ENCODE results near the gene BEAN1. TPM values are rescaled to one million over a fixed set of nuclear protein-coding genes. Genes with fewer than 3 reads are reported as not detected.

BEAN1 gene
- total RNA-seq, 1 donor from 2014 or later = 0.87 TPM

DNA sequence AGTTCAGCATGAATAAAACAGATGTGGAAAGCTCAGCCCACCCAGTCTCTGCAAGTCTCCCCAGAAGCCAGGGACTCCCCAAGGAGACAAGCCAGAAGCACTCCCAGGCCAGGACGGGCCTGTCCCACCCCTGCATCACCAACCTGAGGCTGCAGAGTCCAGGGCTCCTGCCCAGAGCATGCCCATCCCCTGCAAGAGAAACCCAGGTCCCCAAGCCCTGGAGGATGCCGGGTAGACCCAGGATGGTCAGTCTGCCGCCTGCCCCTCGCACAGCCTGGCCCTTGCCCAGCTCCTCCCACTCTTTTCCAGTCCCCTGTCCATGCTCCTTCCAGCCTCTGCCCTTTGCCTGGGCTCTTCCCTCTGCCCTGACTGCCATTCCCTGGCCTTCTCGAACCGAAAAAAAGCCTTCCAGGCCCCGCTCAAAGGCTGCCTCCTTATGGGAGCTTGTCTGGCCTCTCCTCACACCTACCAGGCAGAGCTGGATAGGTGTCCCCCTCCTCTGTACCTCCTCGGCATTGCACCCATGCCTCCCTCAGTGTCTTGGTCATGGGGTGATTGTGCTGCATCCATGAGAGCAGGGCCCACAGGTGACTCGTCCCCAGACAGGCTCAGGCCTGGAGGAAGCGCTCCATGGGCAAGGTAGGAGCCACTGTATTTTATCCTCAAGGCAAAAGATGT is 44.8 kb downstream of the BEAN1 start:
- peaks cover 9% of the 10 kb centered on the region for H3K4me1 ChIP-seq
- ATAC-seq = no peak
- TF ChIP-seq, protein P1, sequence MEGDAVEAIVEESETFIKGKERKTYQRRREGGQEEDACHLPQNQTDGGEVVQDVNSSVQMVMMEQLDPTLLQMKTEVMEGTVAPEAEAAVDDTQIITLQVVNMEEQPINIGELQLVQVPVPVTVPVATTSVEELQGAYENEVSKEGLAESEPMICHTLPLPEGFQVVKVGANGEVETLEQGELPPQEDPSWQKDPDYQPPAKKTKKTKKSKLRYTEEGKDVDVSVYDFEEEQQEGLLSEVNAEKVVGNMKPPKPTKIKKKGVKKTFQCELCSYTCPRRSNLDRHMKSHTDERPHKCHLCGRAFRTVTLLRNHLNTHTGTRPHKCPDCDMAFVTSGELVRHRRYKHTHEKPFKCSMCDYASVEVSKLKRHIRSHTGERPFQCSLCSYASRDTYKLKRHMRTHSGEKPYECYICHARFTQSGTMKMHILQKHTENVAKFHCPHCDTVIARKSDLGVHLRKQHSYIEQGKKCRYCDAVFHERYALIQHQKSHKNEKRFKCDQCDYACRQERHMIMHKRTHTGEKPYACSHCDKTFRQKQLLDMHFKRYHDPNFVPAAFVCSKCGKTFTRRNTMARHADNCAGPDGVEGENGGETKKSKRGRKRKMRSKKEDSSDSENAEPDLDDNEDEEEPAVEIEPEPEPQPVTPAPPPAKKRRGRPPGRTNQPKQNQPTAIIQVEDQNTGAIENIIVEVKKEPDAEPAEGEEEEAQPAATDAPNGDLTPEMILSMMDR (IDR thresholded peaks at IDR 0.05) = no peak
- H3K4me3 ChIP-seq = no peak overlapping the region
- H3K36me3 ChIP-seq = no peaks in the 10 kb centered on the region
- H3K27me3 ChIP-seq = no peaks in the 10 kb centered on the region
- H3K27ac ChIP-seq = no peak overlapping the region
- DNase-seq = no peak
- H3K9me3 ChIP-seq = no peaks in the 10 kb centered on the region
- intact Hi-C loops (cut with DNase I) = no loop called here

DNA sequence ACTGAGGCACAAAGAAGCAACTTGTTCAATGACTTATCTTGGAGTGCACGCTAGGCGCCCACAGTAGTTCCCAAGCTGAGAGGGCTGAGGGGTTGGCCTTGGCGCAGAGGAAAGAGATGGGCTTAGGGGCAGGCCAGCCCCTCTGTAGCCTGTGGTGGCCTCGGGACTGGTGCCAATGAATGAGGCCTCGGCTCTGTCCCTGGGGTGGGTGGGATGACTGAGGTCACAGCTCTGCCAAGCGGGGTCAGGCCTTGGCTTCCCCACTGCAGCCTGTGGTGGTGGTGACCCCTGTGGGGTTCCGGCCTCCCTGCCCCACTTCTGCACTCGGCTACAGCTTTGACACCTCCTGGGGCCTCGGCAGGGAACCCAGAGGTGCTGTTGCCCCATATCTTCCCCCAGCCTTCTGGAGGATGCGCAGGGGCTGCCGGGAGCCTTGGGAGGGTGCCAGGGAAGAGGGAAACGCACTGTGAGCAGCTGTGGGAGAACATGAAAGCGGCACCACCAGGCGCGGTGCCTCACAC is 46.0 kb downstream of the BEAN1 start:
- no peaks in the 10 kb centered on the region for H3K9me3 ChIP-seq
- intact Hi-C loops (cut with DNase I) = no loop called here
- TF ChIP-seq, protein P1 (IDR thresholded peaks at IDR 0.05) = no peak
- no peaks in the 10 kb centered on the region for H3K27me3 ChIP-seq
- H3K36me3 ChIP-seq = no peaks in the 10 kb centered on the region
- peaks cover 9% of the 10 kb centered on the region for H3K4me1 ChIP-seq
- no peak overlapping the region for H3K4me3 ChIP-seq
- H3K27ac ChIP-seq = no peak overlapping the region
- DNase-seq (no peak), ATAC-seq (no peak)

DNA sequence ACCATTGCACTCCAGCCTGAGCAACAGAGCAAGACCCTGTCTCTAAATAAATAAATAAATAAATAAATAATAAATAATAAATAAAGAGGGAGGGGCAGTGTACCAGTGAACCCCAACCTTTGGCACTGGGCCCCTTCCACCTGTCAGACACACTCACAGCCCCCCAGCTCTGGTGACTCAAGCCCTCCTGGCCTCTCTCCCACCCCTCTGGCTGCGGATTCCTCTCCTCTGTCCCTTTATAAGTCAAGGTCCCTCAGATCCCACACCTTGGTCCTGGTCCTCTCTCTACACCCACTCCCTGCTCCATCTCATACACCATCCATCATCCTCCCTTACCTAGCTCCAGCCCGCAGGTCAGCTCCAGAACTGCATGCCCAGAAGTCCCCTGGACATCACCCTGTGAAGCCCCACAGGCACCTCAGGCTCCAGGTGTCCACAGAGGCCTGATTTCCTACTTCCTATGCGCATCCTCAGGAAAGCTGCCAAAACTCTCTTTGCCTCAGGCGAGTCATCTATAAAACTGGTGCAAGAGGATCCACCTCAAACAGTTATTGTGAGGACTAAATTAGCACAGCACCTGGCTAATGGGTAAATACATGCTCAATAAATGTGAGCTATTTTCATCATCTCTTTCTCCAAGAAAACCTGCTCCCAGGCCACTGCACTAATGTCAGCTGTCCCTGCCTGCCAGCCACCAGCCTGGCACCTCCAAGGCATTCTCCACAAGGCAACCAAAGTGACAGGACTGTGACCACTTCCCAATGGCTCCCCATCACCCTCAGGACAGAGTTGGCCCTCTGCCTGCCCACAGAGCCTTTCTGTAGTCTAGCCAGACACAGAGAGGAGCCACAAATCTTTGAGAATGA is 46.8 kb downstream of the BEAN1 start:
- DNase-seq = no peak
- no peaks in the 10 kb centered on the region for H3K9me3 ChIP-seq
- H3K4me1 ChIP-seq = peaks cover 12% of the 10 kb centered on the region
- TF ChIP-seq, protein P1 (IDR thresholded peaks at IDR 0.05) = no peak
- intact Hi-C loops (cut with DNase I) = no loop called here
- H3K4me3 ChIP-seq = no peak overlapping the region
- no peak overlapping the region for H3K27ac ChIP-seq
- no peaks in the 10 kb centered on the region for H3K27me3 ChIP-seq
- no peaks in the 10 kb centered on the region for H3K36me3 ChIP-seq
- no peak for ATAC-seq

DNA sequence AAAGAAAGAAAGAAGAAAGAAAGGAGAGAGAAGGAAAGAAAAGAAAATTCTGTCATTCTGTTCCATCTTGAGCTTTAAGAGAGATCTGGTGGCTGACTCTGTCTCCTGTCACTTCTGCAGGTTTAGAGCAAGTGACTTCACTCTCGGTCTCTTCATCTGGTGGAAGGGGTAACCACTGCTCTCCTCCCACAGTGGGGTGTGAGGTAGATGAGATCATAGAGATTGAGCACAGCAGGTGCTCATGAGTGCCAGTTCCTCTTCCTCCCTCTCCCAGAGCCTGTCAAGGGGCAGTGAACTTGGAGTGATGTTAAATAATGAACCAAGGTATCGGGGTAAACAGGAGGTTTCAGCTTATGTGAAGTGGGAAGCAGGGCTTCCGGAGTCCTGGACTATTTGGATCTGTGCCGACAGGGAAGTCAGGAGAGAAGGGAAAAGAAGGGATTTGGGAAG is 47.7 kb downstream of the BEAN1 start:
- Histone ChIP-seq H3K36me3 (no peaks in the 10 kb centered on the region), H3K27me3 (no peaks in the 10 kb centered on the region), H3K4me3 (no peak overlapping the region), H3K4me1 (peaks cover 12% of the 10 kb centered on the region), H3K9me3 (no peaks in the 10 kb centered on the region), H3K27ac (no peak overlapping the region)
- intact Hi-C loops (cut with DNase I) = no loop called here
- TF ChIP-seq, protein P1 (IDR thresholded peaks at IDR 0.05) = no peak
- ATAC-seq = peak; percentile 42
- no peak for DNase-seq

DNA sequence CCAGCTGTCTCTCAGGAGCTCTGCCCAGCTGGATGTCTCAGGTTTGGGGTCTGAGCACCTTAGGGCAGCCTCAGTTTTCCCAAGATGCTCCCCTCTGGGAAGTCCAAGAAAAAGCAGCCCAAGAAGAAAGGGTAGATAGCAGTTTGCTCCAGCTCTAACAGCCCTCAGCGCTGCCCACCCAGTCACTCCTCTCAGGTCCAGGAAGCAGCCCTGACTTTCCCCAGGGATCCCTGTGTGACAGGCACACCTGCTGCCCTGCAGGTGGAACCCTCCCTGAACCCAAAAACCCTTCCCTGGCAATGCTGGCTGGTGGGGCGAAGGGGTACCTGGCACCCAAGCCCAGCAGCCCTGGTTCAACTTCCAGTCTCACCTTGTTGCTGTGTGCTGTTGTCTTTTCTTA is 48.1 kb downstream of the BEAN1 start:
- no peaks in the 10 kb centered on the region for H3K9me3 ChIP-seq
- H3K27ac ChIP-seq = no peak overlapping the region
- intact Hi-C loops (cut with DNase I) = no loop called here
- no peaks in the 10 kb centered on the region for H3K36me3 ChIP-seq
- no peaks in the 10 kb centered on the region for H3K27me3 ChIP-seq
- ATAC-seq (no peak), DNase-seq (no peak)
- TF ChIP-seq, protein P1 (IDR thresholded peaks at IDR 0.05) = no peak
- H3K4me3 ChIP-seq = no peak overlapping the region
- peaks cover 12% of the 10 kb centered on the region for H3K4me1 ChIP-seq
